ENCODE measurements around the gene MRPL40. TPM values are rescaled to one million over a fixed set of nuclear protein-coding genes. Genes with fewer than 3 reads are reported as not detected.

The MRPL40 gene
- total and polyA plus RNA-seq, 2 experiments from 2014 or later = 15.5 to 53.5 TPM

- no peak overlapping the region for H2AFZ ChIP-seq
- H3K79me2 ChIP-seq (replicated peaks; ENCODE audit: insufficient read depth) = peaks cover 60% of the 10 kb centered on the region
- peaks cover 13% of the 10 kb centered on the region; the same call in 1 of the 2 replicates for H3F3A ChIP-seq (replicated peaks; ENCODE audit: low read depth)
- H3K9me2 ChIP-seq (ENCODE audit: insufficient read depth) = no peaks in the 10 kb centered on the region
- Mint-ChIP-seq H3K4me3 (peak overlapping the region; percentile 85), H3K36me3 (ENCODE audit: low read depth) (peaks cover 14% of the 10 kb centered on the region), H3K4me1 (peaks cover 21% of the 10 kb centered on the region), H3K9me3 (no peaks in the 10 kb centered on the region), H3K27me3 (ENCODE audit: insufficient read depth, low read depth, poor library complexity) (peaks cover 13% of the 10 kb centered on the region), H3K27ac (peak overlapping the region; percentile 43)
- H3K4me1 ChIP-seq (ENCODE audit: insufficient read depth) = peaks cover 19% of the 10 kb centered on the region
- TF ChIP-seq ZNF462 (CRISPR knock-in tag; IDR thresholded peaks at IDR 0.05) = no peak
- TF ChIP-seq EZH2phosphoT487 (IDR thresholded peaks at IDR 0.05; ENCODE audit: unreplicated experiment) = no peak
- no peak for TF ChIP-seq ETS1 (IDR thresholded peaks at IDR 0.05)
- TF ChIP-seq JUNB (IDR thresholded peaks at IDR 0.05; ENCODE audit: unreplicated experiment) = no peak
- no peak for TF ChIP-seq NANOG (IDR thresholded peaks at IDR 0.05; ENCODE audit: borderline replicate concordance)
- TF ChIP-seq CREB1 (CRISPR knock-in tag; IDR thresholded peaks at IDR 0.05; ENCODE audit: low read depth) = no peak; the same call in 1 of the 2 replicates
- TF ChIP-seq POLR2AphosphoS5 (IDR thresholded peaks at IDR 0.05; ENCODE audit: low read depth) = no peak
- TF ChIP-seq ZNF114 (CRISPR knock-in tag; IDR thresholded peaks at IDR 0.05) = no peak
- TF ChIP-seq STAT1 (IDR thresholded peaks at IDR 0.05; ENCODE audit: unreplicated experiment) = no peak
- TF ChIP-seq CTCF (conservative IDR thresholded peaks at IDR 0.05; ENCODE audit: low read depth in 2 of 2) = no peak
- TF ChIP-seq, protein P1, sequence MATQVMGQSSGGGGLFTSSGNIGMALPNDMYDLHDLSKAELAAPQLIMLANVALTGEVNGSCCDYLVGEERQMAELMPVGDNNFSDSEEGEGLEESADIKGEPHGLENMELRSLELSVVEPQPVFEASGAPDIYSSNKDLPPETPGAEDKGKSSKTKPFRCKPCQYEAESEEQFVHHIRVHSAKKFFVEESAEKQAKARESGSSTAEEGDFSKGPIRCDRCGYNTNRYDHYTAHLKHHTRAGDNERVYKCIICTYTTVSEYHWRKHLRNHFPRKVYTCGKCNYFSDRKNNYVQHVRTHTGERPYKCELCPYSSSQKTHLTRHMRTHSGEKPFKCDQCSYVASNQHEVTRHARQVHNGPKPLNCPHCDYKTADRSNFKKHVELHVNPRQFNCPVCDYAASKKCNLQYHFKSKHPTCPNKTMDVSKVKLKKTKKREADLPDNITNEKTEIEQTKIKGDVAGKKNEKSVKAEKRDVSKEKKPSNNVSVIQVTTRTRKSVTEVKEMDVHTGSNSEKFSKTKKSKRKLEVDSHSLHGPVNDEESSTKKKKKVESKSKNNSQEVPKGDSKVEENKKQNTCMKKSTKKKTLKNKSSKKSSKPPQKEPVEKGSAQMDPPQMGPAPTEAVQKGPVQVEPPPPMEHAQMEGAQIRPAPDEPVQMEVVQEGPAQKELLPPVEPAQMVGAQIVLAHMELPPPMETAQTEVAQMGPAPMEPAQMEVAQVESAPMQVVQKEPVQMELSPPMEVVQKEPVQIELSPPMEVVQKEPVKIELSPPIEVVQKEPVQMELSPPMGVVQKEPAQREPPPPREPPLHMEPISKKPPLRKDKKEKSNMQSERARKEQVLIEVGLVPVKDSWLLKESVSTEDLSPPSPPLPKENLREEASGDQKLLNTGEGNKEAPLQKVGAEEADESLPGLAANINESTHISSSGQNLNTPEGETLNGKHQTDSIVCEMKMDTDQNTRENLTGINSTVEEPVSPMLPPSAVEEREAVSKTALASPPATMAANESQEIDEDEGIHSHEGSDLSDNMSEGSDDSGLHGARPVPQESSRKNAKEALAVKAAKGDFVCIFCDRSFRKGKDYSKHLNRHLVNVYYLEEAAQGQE (IDR thresholded peaks at IDR 0.05; ENCODE audit: unreplicated experiment) = no peak
- TF ChIP-seq ZNF331 (CRISPR knock-in tag; IDR thresholded peaks at IDR 0.05; ENCODE audit: low read depth) = no peak
- no peak for TF ChIP-seq EZH2 (IDR thresholded peaks at IDR 0.05; ENCODE audit: low read depth, unreplicated experiment)
- peak; percentile 28 for DNase-seq (ENCODE audit: low spot score)
- peak overlapping the region; percentile 95 for H3K4me3 ChIP-seq
- H3K36me3 ChIP-seq (ENCODE audit: insufficient read depth) = no peaks in the 10 kb centered on the region
- H3K4me2 ChIP-seq = peak overlapping the region; percentile 100
- H3K27me3 ChIP-seq (ENCODE audit: insufficient read depth) = no peaks in the 10 kb centered on the region
- ATAC-seq = peak; percentile 2; the same call in 2 of the 3 replicates
- peak overlapping the region; percentile 84 for H3K27ac ChIP-seq (ENCODE audit: low read depth)
- peaks cover 52% of the 10 kb centered on the region for H4K20me1 ChIP-seq (replicated peaks; ENCODE audit: insufficient read depth)
Observed at GRCh38 chr22:19429950-19430889, 2.1 kb upstream of the MRPL40 start.

Measured in GM23338 (cell line).